CD14-positive monocyte (primary cell): ENCODE measurements around the gene DSP. TPM values are rescaled to one million over a fixed set of nuclear protein-coding genes. Genes with fewer than 3 reads are reported as not detected.
A peak's percentile ranks its signal among the peaks of the same experiment; 100 is the strongest.

Experiments used
- DNase-seq, 3 donors: peaks; one replicate each; pipeline ENCODE4 v3.0.0-alpha.2; 2011 to 2022
- H2AFZ ChIP-seq: 2 replicates; pipeline ENCODE4 v1.6.0; 2012; ENCODE audit warnings: mild to moderate bottlenecking, low read depth, low read length, inconsistent platforms; ENCODE audit not compliant: insufficient read depth, poor library complexity, severe bottlenecking
- H3K27ac ChIP-seq, 2 donors: 1 replicate in 1 of 2; 2 replicates in 1 of 2; pipeline ENCODE4 v1.5.1; 2012 to 2013; ENCODE audit warnings: low read length in 2 of 2, control low read depth in 1 of 2, inconsistent platforms in 1 of 2, low read depth in 1 of 2, mild to moderate bottlenecking in 1 of 2
- H3K27me3 ChIP-seq, 2 donors: one replicate each; pipeline versions ENCODE4 v1.6.0 to v1.6.1; 2011 to 2013; ENCODE audit warnings: low read length in 2 of 2; ENCODE audit not compliant: control insufficient read depth in 2 of 2, insufficient read depth in 2 of 2
- H3K36me3 ChIP-seq, 2 donors: replicated peaks in 1 of 2; 1 replicate in 1 of 2; 2 replicates in 1 of 2; pipeline versions ENCODE4 v1.5.1 to v1.6.1; 2012 to 2013; ENCODE audit warnings: low read length in 2 of 2, control low read depth in 1 of 2, inconsistent platforms in 1 of 2, mild to moderate bottlenecking in 1 of 2; ENCODE audit not compliant: insufficient read depth in 2 of 2, control insufficient read depth in 1 of 2
- H3K4me1 ChIP-seq, 2 donors: 1 replicate in 1 of 2; 2 replicates in 1 of 2; pipeline versions ENCODE4 v1.5.1 to v1.6.1; 2012 to 2013; ENCODE audit warnings: low read length in 2 of 2, control low read depth in 1 of 2, inconsistent platforms in 1 of 2, mild to moderate bottlenecking in 1 of 2, moderate library complexity in 1 of 2; ENCODE audit not compliant: insufficient read depth in 2 of 2, control insufficient read depth in 1 of 2
- H3K4me2 ChIP-seq: replicated peaks from 2 replicates; pipeline ENCODE3; 2012; ENCODE audit warnings: low read length, moderate library complexity, mild to moderate bottlenecking; ENCODE audit not compliant: poor library complexity, severe bottlenecking; ENCODE audit errors: extremely low read depth
- H3K4me3 ChIP-seq, 3 experiments: fragments of 200-600 bp in 1 of 3; sonication (generic) in 1 of 3; replicated peaks in 1 of 3; 1 replicate in 2 of 3; 2 replicates in 1 of 3; pipeline ENCODE4 v1.5.1; 2011 to 2013; ENCODE audit warnings: low read length in 3 of 3, mild to moderate bottlenecking in 3 of 3, control low read depth in 2 of 3, low read depth in 2 of 3, inconsistent platforms in 1 of 3, moderate library complexity in 1 of 3
- H3K79me2 ChIP-seq: 2 replicates; pipeline ENCODE4 v1.6.0; 2012; ENCODE audit warnings: mild to moderate bottlenecking, control low read depth, inconsistent platforms, low read length, moderate library complexity; ENCODE audit not compliant: insufficient read depth
- H3K9ac ChIP-seq: 2 replicates; pipeline ENCODE4 v1.6.0; 2017; ENCODE audit warnings: low read length, mild to moderate bottlenecking; ENCODE audit not compliant: insufficient read depth, poor library complexity, severe bottlenecking
- H3K9me3 ChIP-seq, 2 donors: replicated peaks in 1 of 2; 1 replicate in 1 of 2; 2 replicates in 1 of 2; pipeline versions ENCODE4 v1.5.1 to v1.6.1; 2012 to 2013; ENCODE audit warnings: low read length in 2 of 2, control low read depth in 1 of 2; ENCODE audit not compliant: control insufficient read depth in 1 of 2, insufficient read depth in 1 of 2
- H4K20me1 ChIP-seq: 2 replicates; pipeline ENCODE4 v1.6.0; 2012; ENCODE audit warnings: mild to moderate bottlenecking, low read length, control low read depth, moderate library complexity; ENCODE audit not compliant: insufficient read depth
- H3K27ac Mint-ChIP-seq, 7 donors: one replicate each; pipeline ENCODE4 v1.8.0; 2020; ENCODE audit warnings: mild to moderate bottlenecking in 7 of 7, mixed read lengths in 7 of 7, moderate library complexity in 6 of 7, inconsistent platforms in 2 of 7
- H3K27me3 Mint-ChIP-seq, 3 donors: one replicate each; pipeline ENCODE4 v1.8.0; 2021 to 2022; ENCODE audit warnings: low read depth in 3 of 3, mild to moderate bottlenecking in 3 of 3, mixed read lengths in 3 of 3, moderate library complexity in 3 of 3, inconsistent platforms in 1 of 3
- H3K36me3 Mint-ChIP-seq, 2 donors: one replicate each; pipeline ENCODE4 v1.8.0; 2020; ENCODE audit warnings: mixed read lengths in 2 of 2, inconsistent platforms in 1 of 2, mild to moderate bottlenecking in 1 of 2
- H3K4me1 Mint-ChIP-seq: one replicate; pipeline ENCODE4 v1.8.0; 2020; ENCODE audit warnings: mild to moderate bottlenecking, mixed read lengths
- H3K4me3 Mint-ChIP-seq, 2 donors: one replicate each; pipeline ENCODE4 v1.8.0; 2020; ENCODE audit warnings: mild to moderate bottlenecking in 2 of 2, mixed read lengths in 2 of 2, moderate library complexity in 1 of 2
- H3K9me3 Mint-ChIP-seq, 7 donors: one replicate each; pipeline ENCODE4 v1.8.0; 2020 to 2022; ENCODE audit warnings: mixed read lengths in 7 of 7, mild to moderate bottlenecking in 6 of 7, moderate library complexity in 6 of 7, inconsistent platforms in 2 of 7
- WGBS: methylation state at CpG from one replicate; pipeline ENCODE4 v1.1.5; 2013; ENCODE audit warnings: missing lambda C conversion rate; ENCODE audit not compliant: insufficient coverage; 5-methylcytosine and 5-hydroxymethylcytosine counted together
- intact Hi-C, 2 donors: fragments of 100-400 bp; cut with micrococcal nuclease; formaldehyde crosslinking; loops; one replicate each; pipeline versions ENCODE4 v1.15.0 to v1.15.1; 2023
- polyA plus RNA-seq, 3 donors: library from polyadenylated mRNA; depleted of rRNA in 1 of 3; unstranded in 2 of 3; stranded (reverse) in 1 of 3; fragments of 300-500 nt in 2 of 3; fragments of >200 nt in 1 of 3; fragmentation: Illumina TruSeq in 2 of 3; gene quantifications; 1 replicate in 2 of 3; 2 replicates in 1 of 3; pipeline ENCODE4 v1.2.3, GENCODE V29; 2012 to 2021
- TF ChIP-seq, protein P1 (sequence below): fragments of 200-600 bp; IDR thresholded peaks from one replicate; pipeline ENCODE4 v1.8.0; 2022; ENCODE audit warnings: antibody characterized with exemption, mild to moderate bottlenecking

The DSP gene
- polyA plus RNA-seq, 3 donors: not detected

DNA sequence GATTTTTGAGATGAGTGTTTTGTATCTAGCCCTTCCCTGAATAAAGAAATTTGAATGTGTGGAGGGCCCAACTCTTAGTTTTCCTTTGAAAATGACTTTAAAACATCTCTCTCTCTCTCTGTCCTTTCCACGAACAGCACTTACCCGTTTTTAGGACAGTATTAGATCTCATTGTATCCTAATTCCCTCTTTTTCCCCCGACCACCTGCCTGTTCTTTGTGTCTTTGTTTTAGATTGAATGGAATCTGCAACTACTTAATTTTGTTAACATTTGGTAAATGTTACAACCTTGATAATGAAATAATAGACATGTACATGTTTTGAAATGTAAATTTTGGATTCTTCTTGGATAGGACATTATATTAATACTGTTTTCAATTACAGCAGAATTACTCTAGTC, 3.1 kb downstream of the DSP start:
- no peak overlapping the region for H3K9ac ChIP-seq
- H3K4me1 Mint-ChIP-seq: peaks cover 21% of the 10 kb centered on the region
- WGBS: no CpG with 5 or more reads among the region's 3 CpGs
- peaks cover 19 to 24% of the 10 kb centered on the region in 2 donors for H3K4me1 ChIP-seq
- TF ChIP-seq, protein P1, sequence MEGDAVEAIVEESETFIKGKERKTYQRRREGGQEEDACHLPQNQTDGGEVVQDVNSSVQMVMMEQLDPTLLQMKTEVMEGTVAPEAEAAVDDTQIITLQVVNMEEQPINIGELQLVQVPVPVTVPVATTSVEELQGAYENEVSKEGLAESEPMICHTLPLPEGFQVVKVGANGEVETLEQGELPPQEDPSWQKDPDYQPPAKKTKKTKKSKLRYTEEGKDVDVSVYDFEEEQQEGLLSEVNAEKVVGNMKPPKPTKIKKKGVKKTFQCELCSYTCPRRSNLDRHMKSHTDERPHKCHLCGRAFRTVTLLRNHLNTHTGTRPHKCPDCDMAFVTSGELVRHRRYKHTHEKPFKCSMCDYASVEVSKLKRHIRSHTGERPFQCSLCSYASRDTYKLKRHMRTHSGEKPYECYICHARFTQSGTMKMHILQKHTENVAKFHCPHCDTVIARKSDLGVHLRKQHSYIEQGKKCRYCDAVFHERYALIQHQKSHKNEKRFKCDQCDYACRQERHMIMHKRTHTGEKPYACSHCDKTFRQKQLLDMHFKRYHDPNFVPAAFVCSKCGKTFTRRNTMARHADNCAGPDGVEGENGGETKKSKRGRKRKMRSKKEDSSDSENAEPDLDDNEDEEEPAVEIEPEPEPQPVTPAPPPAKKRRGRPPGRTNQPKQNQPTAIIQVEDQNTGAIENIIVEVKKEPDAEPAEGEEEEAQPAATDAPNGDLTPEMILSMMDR: no peak
- no peak overlapping the region for H2AFZ ChIP-seq
- peaks cover 5 to 10% of the 10 kb centered on the region in 2 donors for H3K36me3 Mint-ChIP-seq
- peak overlapping the region in 1 of 2 donors; percentile 81 for H3K4me3 Mint-ChIP-seq
- intact Hi-C loops: no loop called here
- peaks cover 85 to 94% (median 89%) of the 10 kb centered on the region in 3 donors for H3K27me3 Mint-ChIP-seq
- peaks cover 0 to 20% (median 13%) of the 10 kb centered on the region in 7 donors for H3K9me3 Mint-ChIP-seq
- no peaks in the 10 kb centered on the region for H3K79me2 ChIP-seq
- H4K20me1 ChIP-seq: no peaks in the 10 kb centered on the region
- H3K36me3 ChIP-seq: no peaks in the 10 kb centered on the region
- no peak overlapping the region for H3K27ac ChIP-seq
- H3K4me3 ChIP-seq: no peak overlapping the region
- peaks cover 72 to 94% of the 10 kb centered on the region in 2 donors for H3K27me3 ChIP-seq
- DNase-seq: no peak
- H3K9me3 ChIP-seq: peaks cover 3 to 33% of the 10 kb centered on the region in 2 donors
- no peak overlapping the region for H3K27ac Mint-ChIP-seq
- no peak overlapping the region for H3K4me2 ChIP-seq

DNA sequence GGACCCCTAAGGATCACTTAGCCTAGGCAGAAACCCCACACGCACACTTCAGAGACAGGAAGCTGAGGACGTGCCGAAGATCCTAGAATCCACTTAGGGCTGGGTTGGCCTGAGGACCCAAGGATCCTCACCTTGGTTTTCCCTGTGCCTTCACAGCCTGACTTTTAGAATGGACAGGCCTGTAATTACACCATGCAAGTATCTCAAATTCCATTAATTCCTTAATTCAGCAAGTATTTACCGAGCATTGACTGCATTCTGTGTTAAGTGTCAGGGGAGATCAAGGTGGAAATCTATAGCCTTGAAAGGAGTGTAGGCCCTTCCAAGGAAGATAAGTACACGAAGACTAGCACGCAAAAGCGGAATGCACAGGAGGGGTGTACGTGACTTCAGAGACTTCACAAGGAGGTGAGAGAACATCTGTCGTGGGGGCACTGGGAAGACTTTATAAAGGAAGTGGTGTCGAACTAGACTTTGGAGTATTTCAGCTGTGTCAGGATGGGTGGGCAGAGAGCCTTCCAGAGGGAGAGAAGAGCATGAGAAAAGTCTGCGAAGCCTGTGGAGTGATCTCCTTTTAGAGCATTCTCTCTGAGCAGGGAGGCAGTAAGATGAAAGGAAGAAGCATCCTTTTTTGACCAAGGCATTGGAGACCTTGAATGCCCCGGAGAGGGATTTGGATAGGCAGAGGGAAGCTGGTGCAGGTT, 4.0 kb downstream of the DSP start:
- TF ChIP-seq, protein P1: no peak
- H3K4me1 ChIP-seq: peaks cover 18 to 24% of the 10 kb centered on the region in 2 donors
- Mint-ChIP-seq H3K9me3 (peaks cover 0 to 22% (median 13%) of the 10 kb centered on the region in 7 donors), H3K4me3 (peak overlapping the region in 1 of 2 donors; percentile 56), H3K4me1 (peaks cover 21% of the 10 kb centered on the region), H3K36me3 (peaks cover 5 to 10% of the 10 kb centered on the region in 2 donors), H3K27me3 (peaks cover 81 to 91% (median 85%) of the 10 kb centered on the region in 3 donors), H3K27ac (no peak overlapping the region)
- no peak for DNase-seq
- H3K27me3 ChIP-seq: peaks cover 63 to 94% of the 10 kb centered on the region in 2 donors
- H3K9me3 ChIP-seq: peaks cover 2 to 29% of the 10 kb centered on the region in 2 donors
- no peaks in the 10 kb centered on the region for H3K79me2 ChIP-seq
- no peaks in the 10 kb centered on the region for H3K36me3 ChIP-seq
- H3K27ac ChIP-seq: no peak overlapping the region
- no peaks in the 10 kb centered on the region for H4K20me1 ChIP-seq
- no peak overlapping the region for H3K9ac ChIP-seq
- no peak overlapping the region for H3K4me2 ChIP-seq
- 92% methylated on average over 11 of the region's 12 CpGs for WGBS
- H2AFZ ChIP-seq: no peak overlapping the region
- H3K4me3 ChIP-seq: no peak overlapping the region
- intact Hi-C loops: no loop called here
